ENCODE measurements around the gene LRPAP1.
"Not testable (repeated sequence)": the region's sequence is repeated elsewhere in the genome, so short reads cannot be mapped to it uniquely, and the experiment has no call there.

DNA sequence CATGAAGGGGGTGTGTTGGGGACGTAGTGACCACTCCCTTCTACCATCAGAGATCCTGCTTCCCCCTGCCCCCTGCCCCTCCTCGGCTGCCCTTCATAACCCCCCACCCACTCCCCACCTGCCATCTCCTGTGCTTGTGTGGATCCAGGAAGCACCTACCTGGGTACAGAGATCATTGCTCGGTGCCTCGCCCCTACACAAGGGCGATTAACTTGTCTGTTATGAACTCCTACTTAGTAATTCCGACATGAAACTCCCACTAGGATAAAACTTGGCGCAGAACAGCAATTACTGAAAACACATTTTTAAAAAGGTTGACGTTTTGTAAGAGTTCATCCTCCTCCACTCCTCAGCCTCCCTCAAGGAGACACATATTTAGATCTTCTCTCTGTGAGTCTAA is 11.2 kb upstream of the LRPAP1 start:
- TF ChIP-seq, protein P1, sequence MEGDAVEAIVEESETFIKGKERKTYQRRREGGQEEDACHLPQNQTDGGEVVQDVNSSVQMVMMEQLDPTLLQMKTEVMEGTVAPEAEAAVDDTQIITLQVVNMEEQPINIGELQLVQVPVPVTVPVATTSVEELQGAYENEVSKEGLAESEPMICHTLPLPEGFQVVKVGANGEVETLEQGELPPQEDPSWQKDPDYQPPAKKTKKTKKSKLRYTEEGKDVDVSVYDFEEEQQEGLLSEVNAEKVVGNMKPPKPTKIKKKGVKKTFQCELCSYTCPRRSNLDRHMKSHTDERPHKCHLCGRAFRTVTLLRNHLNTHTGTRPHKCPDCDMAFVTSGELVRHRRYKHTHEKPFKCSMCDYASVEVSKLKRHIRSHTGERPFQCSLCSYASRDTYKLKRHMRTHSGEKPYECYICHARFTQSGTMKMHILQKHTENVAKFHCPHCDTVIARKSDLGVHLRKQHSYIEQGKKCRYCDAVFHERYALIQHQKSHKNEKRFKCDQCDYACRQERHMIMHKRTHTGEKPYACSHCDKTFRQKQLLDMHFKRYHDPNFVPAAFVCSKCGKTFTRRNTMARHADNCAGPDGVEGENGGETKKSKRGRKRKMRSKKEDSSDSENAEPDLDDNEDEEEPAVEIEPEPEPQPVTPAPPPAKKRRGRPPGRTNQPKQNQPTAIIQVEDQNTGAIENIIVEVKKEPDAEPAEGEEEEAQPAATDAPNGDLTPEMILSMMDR (optimal IDR thresholded peaks at IDR 0.05 in 1 of 3, IDR thresholded peaks at IDR 0.05 in 1 of 3, conservative IDR thresholded peaks at IDR 0.05 in 1 of 3; ENCODE audit: extremely low read depth in 1 of 3, insufficient read depth in 2 of 3, low read length in 3 of 3): not testable (repeated sequence)
- TF ChIP-seq EZH2 (IDR thresholded peaks at IDR 0.05; ENCODE audit: low read length): not testable (repeated sequence)

Measured in keratinocyte (primary cell).